Endothelial cell of umbilical vein (primary cell): ENCODE results near the gene AATF. TPM values are rescaled to one million over a fixed set of nuclear protein-coding genes. Genes with fewer than 3 reads are reported as not detected.

Source experiments
- BruUV-seq: library from RNA; stranded (reverse); fragments of 400-500 nt; replicated peaks from 2 replicates; lab custom pipeline; 2021; lab: Mats Ljungman, UMichigan
- CTCF ChIA-PET: fragments of 300-600, 350-600 bp; sonication (Branson Sonifier 250); formaldehyde crosslinking; loops from one replicate; lab custom pipeline; 2021; ENCODE audit warnings: antibody characterized with exemption, inconsistent platforms; lab: Charles Lee
- POLR2A ChIA-PET: fragments of 300-600, 350-600 bp; sonication (Branson Sonifier 250); formaldehyde crosslinking; loops from one replicate; lab custom pipeline; 2021; ENCODE audit warnings: antibody characterized with exemption, inconsistent platforms; lab: Charles Lee
- DNase-seq: peaks from one replicate; pipeline ENCODE4 v3.0.0-alpha.2; 2011; ENCODE audit warnings: low read depth, low spot score
- FAIRE-seq: peaks from 2 replicates; lab custom pipeline; 2011; peaks lifted over from hg19 to GRCh38; lab: Jason Lieb, UNC
- H2AFZ ChIP-seq: 2 replicates; pipeline ENCODE4 v1.6.0; 2012; ENCODE audit warnings: low read depth, low read length, control low read depth, inconsistent platforms
- H3K27ac ChIP-seq: 2 replicates; pipeline ENCODE4 v1.5.1; 2011; ENCODE audit warnings: low read depth, mild to moderate bottlenecking, control low read depth, low read length, moderate library complexity; ENCODE audit not compliant: insufficient read depth
- H3K27me3 ChIP-seq, 2 experiments: 2 replicates each; pipeline versions ENCODE4 v1.6.0 to v1.6.1; 2011; ENCODE audit warnings: low read length in 2 of 2, mixed read lengths in 1 of 2; ENCODE audit not compliant: control insufficient read depth in 2 of 2, insufficient read depth in 2 of 2
- H3K36me3 ChIP-seq, 2 experiments: 2 replicates in 1 of 2; 3 replicates in 1 of 2; pipeline ENCODE4 v1.5.1; 2011; ENCODE audit warnings: low read length in 2 of 2, mild to moderate bottlenecking in 1 of 2, moderate library complexity in 1 of 2; ENCODE audit not compliant: control insufficient read depth in 2 of 2, insufficient read depth in 2 of 2; ENCODE audit errors: extremely low read depth in 1 of 2
- H3K4me1 ChIP-seq: 3 replicates; pipeline ENCODE4 v1.5.1; 2011; ENCODE audit warnings: mild to moderate bottlenecking, low read length; ENCODE audit not compliant: control insufficient read depth, insufficient read depth; ENCODE audit errors: extremely low read depth
- H3K4me2 ChIP-seq: 2 replicates; pipeline ENCODE4 v1.6.1; 2011; ENCODE audit warnings: low read length, control low read depth, mixed read lengths; ENCODE audit not compliant: insufficient read depth
- H3K4me3 ChIP-seq, 3 experiments: fragments of 200-600 bp in 1 of 3; sonication (generic), shearing (Covaris generic) in 1 of 3; replicated peaks in 1 of 3; 2 replicates each; pipeline ENCODE4 v1.5.1; 2011 to 2016; ENCODE audit warnings: control low read depth in 3 of 3, low read length in 3 of 3, mild to moderate bottlenecking in 2 of 3, inconsistent platforms in 1 of 3, low read depth in 1 of 3, moderate library complexity in 1 of 3; ENCODE audit not compliant: insufficient read depth in 1 of 3
- H3K79me2 ChIP-seq: 2 replicates; pipeline ENCODE4 v1.6.0; 2012; ENCODE audit warnings: low read length, inconsistent platforms; ENCODE audit not compliant: control insufficient read depth, insufficient read depth
- H3K9ac ChIP-seq: replicated peaks from 2 replicates; pipeline ENCODE3; 2011; ENCODE audit warnings: low read length, control low read depth; ENCODE audit not compliant: insufficient read depth; ENCODE audit errors: extremely low read depth
- H3K9me1 ChIP-seq: replicated peaks from 3 replicates; pipeline ENCODE4 v1.6.0; 2011; ENCODE audit warnings: mild to moderate bottlenecking, low read length; ENCODE audit not compliant: control insufficient read depth, insufficient read depth; ENCODE audit errors: extremely low read depth
- H3K9me3 ChIP-seq: replicated peaks from 2 replicates; pipeline ENCODE4 v1.5.1; 2012; ENCODE audit warnings: low read length, inconsistent platforms; ENCODE audit not compliant: control insufficient read depth, insufficient read depth
- H4K20me1 ChIP-seq: replicated peaks from 2 replicates; pipeline ENCODE3; 2011; ENCODE audit warnings: mild to moderate bottlenecking, low read length; ENCODE audit not compliant: control insufficient read depth, insufficient read depth; ENCODE audit errors: extremely low read depth
- EZH2 ChIP-seq: IDR thresholded peaks from 2 replicates; pipeline ENCODE4 v1.6.1; 2012; ENCODE audit warnings: borderline replicate concordance, low read depth, mild to moderate bottlenecking, moderate library complexity, low read length, inconsistent platforms; ENCODE audit not compliant: severe bottlenecking
- FOS ChIP-seq: IDR thresholded peaks from 2 replicates; pipeline ENCODE4 v1.6.1; 2011; ENCODE audit warnings: mild to moderate bottlenecking, low read length, moderate library complexity, borderline replicate concordance; ENCODE audit not compliant: insufficient read depth
- GATA2 ChIP-seq: IDR thresholded peaks from 2 replicates; pipeline ENCODE4 v1.7.0; 2011; ENCODE audit warnings: low read depth, mild to moderate bottlenecking, moderate library complexity, mixed read lengths, low read length; ENCODE audit not compliant: insufficient read length, insufficient read depth
- JUN ChIP-seq: IDR thresholded peaks from 2 replicates; pipeline ENCODE4 v1.6.1; 2011; ENCODE audit warnings: borderline replicate concordance, low read depth; ENCODE audit not compliant: insufficient read length, insufficient read depth
- MYC ChIP-seq: IDR thresholded peaks from one replicate; pipeline ENCODE4 v1.6.1; 2011; ENCODE audit warnings: mild to moderate bottlenecking, low read depth, low read length
- POLR2A ChIP-seq: IDR thresholded peaks from 2 replicates; pipeline ENCODE4 v1.6.1; 2012; ENCODE audit warnings: low read depth, mild to moderate bottlenecking, control low read depth, low read length
- POLR2AphosphoS5 ChIP-seq: IDR thresholded peaks from 2 replicates; pipeline ENCODE4 v1.6.1; 2012; ENCODE audit warnings: low read depth, mild to moderate bottlenecking, control low read depth, low read length, moderate library complexity; ENCODE audit not compliant: insufficient read depth
- dilution Hi-C: fragments of 300-500 bp; cut with MboI; formaldehyde crosslinking; loops from one replicate; pipeline ENCODE4 v1.15.0; 2019; ENCODE audit warnings: low sequenced_read_pairs; ENCODE audit not compliant: extremely low pct_ligation_motif_present
- intact Hi-C: fragments of 100-400 bp; cut with micrococcal nuclease; formaldehyde crosslinking; loops from one replicate; pipeline ENCODE4 v1.10.0; 2022
- polyA plus RNA-seq, 4 experiments: library from polyadenylated mRNA; depleted of rRNA in 3 of 4; stranded (reverse) in 3 of 4; unstranded in 1 of 4; fragments of >200 nt; gene quantifications; 2 replicates each; pipeline versions ENCODE4 v1.2.1 to v1.2.3, GENCODE V29; 2011 to 2012; ENCODE audit warnings: missing spikeins in 1 of 4
- total RNA-seq: library from RNA; stranded (reverse); gene quantifications from 2 replicates; pipeline ENCODE4 v1.2.3, GENCODE V29; 2021
- TF ChIP-seq, protein P1 (sequence below), 2 donors: IDR thresholded peaks; 1 replicate in 1 of 2; 2 replicates in 1 of 2; pipeline ENCODE4 v1.5.1; 2011; ENCODE audit warnings: low read length in 2 of 2, mild to moderate bottlenecking in 2 of 2, moderate library complexity in 2 of 2, control low read depth in 1 of 2, inconsistent platforms in 1 of 2, low read depth in 1 of 2; ENCODE audit not compliant: insufficient read depth in 1 of 2; ENCODE audit errors: extremely low read depth in 1 of 2
- TF ChIP-seq, protein P2 (sequence below): IDR thresholded peaks from 2 replicates; pipeline ENCODE4 v1.6.1; 2011; ENCODE audit not compliant: insufficient read depth, insufficient read length

Gene AATF
- total and polyA plus RNA-seq, 2 donors (not counting 3 experiments of a cell fraction or from before 2014, with no cell fraction given): 15.7 to 47.2 TPM

DNA sequence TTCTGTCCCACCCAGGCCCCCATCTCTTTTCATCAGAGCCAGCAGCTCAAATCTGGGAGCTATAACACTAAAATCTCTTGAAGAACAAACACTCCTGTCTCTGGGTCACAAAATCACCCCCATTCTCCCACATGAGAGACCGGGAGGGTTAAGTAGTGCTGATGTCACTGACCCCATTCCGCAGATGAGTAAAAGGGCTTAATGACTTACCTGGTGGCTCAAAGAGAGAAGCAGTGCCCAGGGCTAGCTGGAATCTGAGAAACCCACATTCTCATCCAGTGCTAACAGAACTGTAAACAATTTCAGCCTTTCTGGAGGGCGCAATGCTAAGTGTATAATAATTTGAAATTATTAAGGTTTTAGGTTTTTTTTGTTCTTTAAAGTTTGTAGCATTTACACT, 37.8 kb upstream of the AATF start:
- Histone ChIP-seq H3K36me3 (no peaks in the 10 kb centered on the region), H3K9me3 (no peaks in the 10 kb centered on the region), H3K4me3 (no peak overlapping the region), H2AFZ (no peak overlapping the region), H3K4me1 (no peaks in the 10 kb centered on the region), H3K9me1 (no peaks in the 10 kb centered on the region), H3K27me3 (peaks cover 12 to 13% of the 10 kb centered on the region in 2 experiments), H3K4me2 (no peak overlapping the region), H3K9ac (no peak overlapping the region), H4K20me1 (no peaks in the 10 kb centered on the region), H3K79me2 (no peaks in the 10 kb centered on the region), H3K27ac (no peak overlapping the region)
- ChIA-PET CTCF (interaction anchor here (0.6 to 1.0 kb wide), 2 partner anchors 10 to 137 kb away, joined by 3 read pairs; no protein-coding TSS in a partner anchor), POLR2A (no interaction called here)
- TF ChIP-seq EZH2 (no peak), POLR2AphosphoS5 (no peak), FOS (no peak), GATA2 (no peak), JUN (no peak), MYC (no peak), POLR2A (no peak)
- TF ChIP-seq, protein P1, sequence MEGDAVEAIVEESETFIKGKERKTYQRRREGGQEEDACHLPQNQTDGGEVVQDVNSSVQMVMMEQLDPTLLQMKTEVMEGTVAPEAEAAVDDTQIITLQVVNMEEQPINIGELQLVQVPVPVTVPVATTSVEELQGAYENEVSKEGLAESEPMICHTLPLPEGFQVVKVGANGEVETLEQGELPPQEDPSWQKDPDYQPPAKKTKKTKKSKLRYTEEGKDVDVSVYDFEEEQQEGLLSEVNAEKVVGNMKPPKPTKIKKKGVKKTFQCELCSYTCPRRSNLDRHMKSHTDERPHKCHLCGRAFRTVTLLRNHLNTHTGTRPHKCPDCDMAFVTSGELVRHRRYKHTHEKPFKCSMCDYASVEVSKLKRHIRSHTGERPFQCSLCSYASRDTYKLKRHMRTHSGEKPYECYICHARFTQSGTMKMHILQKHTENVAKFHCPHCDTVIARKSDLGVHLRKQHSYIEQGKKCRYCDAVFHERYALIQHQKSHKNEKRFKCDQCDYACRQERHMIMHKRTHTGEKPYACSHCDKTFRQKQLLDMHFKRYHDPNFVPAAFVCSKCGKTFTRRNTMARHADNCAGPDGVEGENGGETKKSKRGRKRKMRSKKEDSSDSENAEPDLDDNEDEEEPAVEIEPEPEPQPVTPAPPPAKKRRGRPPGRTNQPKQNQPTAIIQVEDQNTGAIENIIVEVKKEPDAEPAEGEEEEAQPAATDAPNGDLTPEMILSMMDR (IDR thresholded peaks at IDR 0.05; ENCODE audit: extremely low read depth in 1 of 2, insufficient read depth in 1 of 2, low read depth in 1 of 2, low read length in 2 of 2): no peak
- TF ChIP-seq, protein P2, sequence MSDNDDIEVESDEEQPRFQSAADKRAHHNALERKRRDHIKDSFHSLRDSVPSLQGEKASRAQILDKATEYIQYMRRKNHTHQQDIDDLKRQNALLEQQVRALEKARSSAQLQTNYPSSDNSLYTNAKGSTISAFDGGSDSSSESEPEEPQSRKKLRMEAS: no peak
- no peak for FAIRE-seq
- intact Hi-C loops: no loop called here
- DNase-seq: no peak
- BruUV-seq: no TSS peak
- dilution Hi-C loops: no loop called here
